ENCODE measurements around the gene FMNL1. TPM values are rescaled to one million over a fixed set of nuclear protein-coding genes. Genes with fewer than 3 reads are reported as not detected.
A peak's percentile ranks its signal among the peaks of the same experiment; 100 is the strongest.

Gene FMNL1
- total RNA-seq, 1 donor from 2014 or later = 22.1 TPM

DNA sequence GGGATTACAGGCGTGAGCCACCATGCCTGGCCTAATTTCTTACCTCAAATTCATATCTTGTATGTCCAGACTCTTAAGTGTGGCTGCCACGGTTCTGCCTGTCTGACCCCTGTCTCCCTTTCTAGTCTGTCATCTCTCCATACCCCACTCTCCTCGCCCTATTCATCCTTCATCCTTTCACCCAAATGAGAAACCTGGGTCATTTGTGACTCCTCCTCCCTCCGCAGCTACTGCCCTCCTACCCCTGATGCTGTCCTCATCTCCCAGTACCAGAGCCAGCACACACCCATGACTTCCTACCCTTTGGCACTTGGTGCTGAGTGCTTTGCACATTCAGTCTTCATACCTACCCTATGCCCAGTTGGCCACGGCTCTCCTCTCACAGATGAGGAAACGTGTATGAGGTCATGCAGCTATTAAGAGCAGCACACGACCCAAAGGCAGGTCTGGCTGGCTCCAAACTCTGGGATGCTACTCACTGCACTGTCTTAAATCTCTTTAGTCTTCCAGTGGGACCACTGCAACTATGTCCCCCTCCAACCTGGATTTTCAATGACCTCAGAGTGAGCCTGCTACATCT is 38.6 kb downstream of the FMNL1 start:
- intact Hi-C loops (cut with DNase I) = no loop called here
- peaks cover 0 to 15% of the 10 kb centered on the region in 2 donors for H3K36me3 ChIP-seq
- H3K27me3 ChIP-seq = no peaks in the 10 kb centered on the region
- no peaks in the 10 kb centered on the region for H3K9me3 ChIP-seq
- no peak overlapping the region for H3K4me3 ChIP-seq
- no peak overlapping the region for H3K27ac ChIP-seq
- TF ChIP-seq POLR2A (IDR thresholded peaks at IDR 0.05) (no peak), POLR2AphosphoS5 (IDR thresholded peaks at IDR 0.05; ENCODE audit: insufficient read depth in 1 of 2, low read depth in 1 of 2) (no peak)
- TF ChIP-seq, protein P1, sequence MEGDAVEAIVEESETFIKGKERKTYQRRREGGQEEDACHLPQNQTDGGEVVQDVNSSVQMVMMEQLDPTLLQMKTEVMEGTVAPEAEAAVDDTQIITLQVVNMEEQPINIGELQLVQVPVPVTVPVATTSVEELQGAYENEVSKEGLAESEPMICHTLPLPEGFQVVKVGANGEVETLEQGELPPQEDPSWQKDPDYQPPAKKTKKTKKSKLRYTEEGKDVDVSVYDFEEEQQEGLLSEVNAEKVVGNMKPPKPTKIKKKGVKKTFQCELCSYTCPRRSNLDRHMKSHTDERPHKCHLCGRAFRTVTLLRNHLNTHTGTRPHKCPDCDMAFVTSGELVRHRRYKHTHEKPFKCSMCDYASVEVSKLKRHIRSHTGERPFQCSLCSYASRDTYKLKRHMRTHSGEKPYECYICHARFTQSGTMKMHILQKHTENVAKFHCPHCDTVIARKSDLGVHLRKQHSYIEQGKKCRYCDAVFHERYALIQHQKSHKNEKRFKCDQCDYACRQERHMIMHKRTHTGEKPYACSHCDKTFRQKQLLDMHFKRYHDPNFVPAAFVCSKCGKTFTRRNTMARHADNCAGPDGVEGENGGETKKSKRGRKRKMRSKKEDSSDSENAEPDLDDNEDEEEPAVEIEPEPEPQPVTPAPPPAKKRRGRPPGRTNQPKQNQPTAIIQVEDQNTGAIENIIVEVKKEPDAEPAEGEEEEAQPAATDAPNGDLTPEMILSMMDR (IDR thresholded peaks at IDR 0.05) = no peak
- H3K4me1 ChIP-seq = peaks cover 28% of the 10 kb centered on the region
- DNase-seq (ENCODE audit: extremely low spot score in 2 of 2) = no peak

DNA sequence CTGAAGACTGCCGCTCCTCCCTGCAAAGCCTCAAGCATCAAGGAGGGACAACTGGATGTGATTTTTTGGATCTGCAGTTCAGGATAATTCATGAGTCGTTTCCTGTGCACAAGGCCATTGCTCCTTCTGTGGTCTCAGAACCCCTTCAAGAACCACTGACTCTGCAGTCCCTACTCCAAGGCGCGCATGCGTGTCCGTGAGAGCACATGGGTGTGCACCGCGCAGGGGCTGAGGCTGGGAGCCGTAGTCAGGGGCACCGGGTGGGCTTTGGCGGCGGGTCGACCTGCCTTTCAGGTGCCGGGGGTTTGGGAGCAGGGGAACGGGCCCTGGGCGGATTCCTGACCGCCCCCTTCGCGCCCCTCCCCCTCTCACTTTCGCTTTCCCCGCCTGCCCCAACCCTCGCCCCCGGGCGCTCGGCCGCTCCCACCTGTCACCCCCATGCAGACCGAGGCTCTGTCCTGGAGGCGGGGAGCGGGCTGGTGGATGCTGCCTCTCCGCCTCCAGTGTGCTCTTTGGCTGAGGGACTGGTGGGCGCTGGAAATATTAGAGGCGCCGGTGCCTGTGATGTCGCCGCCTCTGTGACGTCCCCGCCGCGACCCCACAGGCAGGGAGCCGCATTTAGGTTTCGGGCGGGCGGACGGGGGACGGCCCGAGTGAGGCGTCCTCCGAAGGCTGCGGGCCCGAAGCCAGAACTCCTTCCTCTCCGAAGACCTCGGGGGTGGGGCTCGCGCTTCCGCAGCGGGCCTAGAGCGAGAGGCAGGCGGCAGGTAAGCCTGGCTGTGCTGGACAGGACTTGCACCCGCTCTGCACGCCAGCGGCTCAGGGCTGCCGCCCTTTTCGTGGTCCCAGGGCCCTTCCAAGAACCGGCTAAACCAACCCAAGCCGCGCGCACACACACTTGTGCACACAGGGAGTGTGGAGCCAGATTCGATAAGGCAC is 40.2 kb downstream of the FMNL1 start, which contains the start of gene SPATA32:
TSS of gene SPATA32 (minus strand) at position 518 of the 939 bp plus-strand sequence. CDS start at position 440, 78 bp downstream.
- Histone ChIP-seq H3K36me3 (peaks cover 0 to 20% of the 10 kb centered on the region in 2 donors), H3K4me3 (peak within 1 kb of the TSS; percentile 68), H3K9me3 (no peaks in the 10 kb centered on the region), H3K27ac (peak within 1 kb of the TSS; percentile 66), H3K4me1 (peaks cover 28% of the 10 kb centered on the region), H3K27me3 (no peaks in the 10 kb centered on the region)
- intact Hi-C loops (cut with DNase I) = no loop called here
- TF ChIP-seq POLR2AphosphoS5 (IDR thresholded peaks at IDR 0.05; ENCODE audit: insufficient read depth in 1 of 2, low read depth in 1 of 2) = peak in 1 of 2 donors; percentile 57
- TF ChIP-seq, protein P1 (IDR thresholded peaks at IDR 0.05) = no peak
- DNase-seq (ENCODE audit: extremely low spot score in 2 of 2) = no peak

- intact Hi-C loops (cut with DNase I) = no loop called here
- peak overlapping the region; percentile 49 for H3K27ac ChIP-seq
- TF ChIP-seq, protein P1 (IDR thresholded peaks at IDR 0.05) = no peak
- TF ChIP-seq POLR2AphosphoS5 (IDR thresholded peaks at IDR 0.05; ENCODE audit: insufficient read depth in 1 of 2, low read depth in 1 of 2) = peak in 1 of 2 donors; percentile 17
- no peak for TF ChIP-seq POLR2A (IDR thresholded peaks at IDR 0.05)
- H3K9me3 ChIP-seq = no peaks in the 10 kb centered on the region
- H3K4me1 ChIP-seq = peaks cover 28% of the 10 kb centered on the region
- peak overlapping the region; percentile 68 for H3K4me3 ChIP-seq
- H3K36me3 ChIP-seq = peaks cover 0 to 30% of the 10 kb centered on the region in 2 donors
- DNase-seq (ENCODE audit: extremely low spot score in 2 of 2) = no peak
- H3K27me3 ChIP-seq = no peaks in the 10 kb centered on the region
Observed at GRCh38 chr17:45262516-45263476, 41.1 kb downstream of the FMNL1 start.

DNA sequence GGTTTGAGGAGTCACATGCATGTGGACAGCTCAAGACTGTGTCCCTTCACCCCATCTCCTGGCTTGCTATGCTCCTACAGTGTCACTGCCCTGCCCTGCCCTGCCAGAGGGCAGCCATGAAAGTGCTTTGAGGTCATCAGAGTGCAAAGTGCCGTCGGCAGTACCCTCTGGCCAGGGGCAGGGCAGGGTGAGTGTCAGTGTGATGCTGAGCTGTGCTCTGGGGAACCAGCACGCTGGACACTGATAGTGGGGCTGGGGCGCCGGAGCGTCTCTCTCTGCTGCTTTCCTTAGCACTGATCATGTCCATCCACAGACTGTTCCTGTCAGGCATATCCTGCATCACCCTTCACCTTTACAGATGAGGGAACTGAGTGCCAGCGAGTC is 41.8 kb downstream of the FMNL1 start:
- Histone ChIP-seq H3K4me1 (peaks cover 28% of the 10 kb centered on the region), H3K27me3 (no peaks in the 10 kb centered on the region), H3K4me3 (no peak overlapping the region), H3K27ac (peak overlapping the region; percentile 49), H3K9me3 (no peaks in the 10 kb centered on the region), H3K36me3 (peaks cover 0 to 36% of the 10 kb centered on the region in 2 donors)
- intact Hi-C loops (cut with DNase I) = no loop called here
- no peak for DNase-seq (ENCODE audit: extremely low spot score in 2 of 2)
- peak in 1 of 2 donors; percentile 23 for TF ChIP-seq POLR2AphosphoS5 (IDR thresholded peaks at IDR 0.05; ENCODE audit: insufficient read depth in 1 of 2, low read depth in 1 of 2)
- TF ChIP-seq, protein P1 (IDR thresholded peaks at IDR 0.05) = no peak
- no peak for TF ChIP-seq POLR2A (IDR thresholded peaks at IDR 0.05)
